HG03521 (cell line): ENCODE data around the gene ZCWPW1.

ENCODE experiments used
- ATAC-seq: cut with Tn5 transposase; IDR thresholded peaks from one replicate; pipeline ENCODE4 v1.9.1; 2021; ENCODE audit warnings: mild to moderate bottlenecking, moderate library complexity; ENCODE audit not compliant: unreplicated experiment

ZCWPW1 gene

GRCh38 chr7:100432621-100433275 lies 4.2 kb upstream of the ZCWPW1 start:
- ATAC-seq: no peak

DNA sequence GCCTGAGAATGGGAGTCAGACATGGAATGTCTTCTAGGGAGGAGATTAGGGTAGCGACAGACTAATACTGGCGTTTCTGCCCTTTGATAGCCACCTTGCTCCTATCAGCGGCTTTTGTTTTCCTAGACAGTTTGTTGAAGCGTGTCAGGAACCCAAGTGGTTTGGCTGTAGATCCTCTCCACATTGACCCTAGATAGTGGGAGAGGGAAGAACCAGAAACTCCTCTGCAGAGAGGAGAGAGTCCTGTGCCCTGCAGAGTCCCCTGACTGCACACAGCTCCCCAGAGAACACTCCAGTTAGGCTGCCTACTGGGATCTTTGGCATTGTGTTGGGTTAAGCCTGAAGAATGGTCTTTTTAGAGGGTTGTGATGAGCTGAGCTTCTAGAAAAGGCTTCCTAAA lies 3.5 kb upstream of the ZCWPW1 start:
- ATAC-seq: no peak

- no peak for ATAC-seq
Measured at GRCh38 chr7:100431286-100431735, 2.8 kb upstream of the ZCWPW1 start.

DNA sequence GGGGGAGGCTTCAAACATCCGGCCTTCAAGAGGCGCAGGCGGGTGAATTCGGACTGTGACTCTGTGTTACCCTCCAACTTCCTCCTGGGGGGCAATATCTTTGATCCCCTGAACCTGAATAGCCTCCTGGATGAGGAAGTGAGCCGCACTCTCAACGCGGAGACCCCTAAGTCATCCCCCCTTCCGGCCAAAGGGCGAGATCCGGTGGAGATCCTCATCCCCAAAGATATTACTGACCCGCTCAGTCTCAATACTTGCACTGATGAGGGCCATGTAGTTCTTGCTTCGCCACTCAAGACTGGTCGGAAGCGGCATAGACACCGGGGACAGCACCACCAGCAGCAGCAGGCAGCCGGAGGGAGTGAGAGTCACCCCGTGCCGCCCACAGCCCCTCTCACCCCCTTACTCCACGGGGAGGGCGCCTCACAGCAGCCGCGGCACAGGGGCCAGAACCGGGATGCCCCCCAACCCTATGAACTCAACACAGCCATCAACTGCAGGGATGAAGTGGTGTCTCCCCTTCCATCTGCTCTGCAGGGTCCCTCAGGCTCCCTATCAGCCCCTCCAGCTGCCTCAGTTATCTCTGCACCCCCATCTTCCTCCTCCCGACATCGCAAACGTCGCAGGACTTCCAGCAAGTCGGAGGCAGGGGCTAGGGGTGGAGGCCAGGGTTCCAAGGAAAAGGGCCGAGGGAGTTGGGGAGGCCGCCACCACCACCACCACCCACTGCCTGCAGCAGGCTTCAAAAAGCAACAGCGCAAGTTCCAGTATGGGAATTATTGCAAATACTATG lies 2.2 kb upstream of the ZCWPW1 start:
- no peak for ATAC-seq

- peak; percentile 34 for ATAC-seq
Measured at GRCh38 chr7:100429637-100430492, 1.4 kb upstream of the ZCWPW1 start, which contains the start of gene MEPCE. Gene MEPCE, plus strand, starts transcription at chr7:100429831. Its CDS starts 188 bp downstream, at chr7:100430019.

- peak; percentile 44 for ATAC-seq
Measured at GRCh38 chr7:100428967-100429636, 599 bp upstream of the ZCWPW1 start.

GRCh38 chr7:100427762-100428198 lies 723 bp downstream of the ZCWPW1 start:
- ATAC-seq: no peak

- ATAC-seq: no peak
Measured at GRCh38 chr7:100426516-100426915, 2.0 kb downstream of the ZCWPW1 start.

DNA sequence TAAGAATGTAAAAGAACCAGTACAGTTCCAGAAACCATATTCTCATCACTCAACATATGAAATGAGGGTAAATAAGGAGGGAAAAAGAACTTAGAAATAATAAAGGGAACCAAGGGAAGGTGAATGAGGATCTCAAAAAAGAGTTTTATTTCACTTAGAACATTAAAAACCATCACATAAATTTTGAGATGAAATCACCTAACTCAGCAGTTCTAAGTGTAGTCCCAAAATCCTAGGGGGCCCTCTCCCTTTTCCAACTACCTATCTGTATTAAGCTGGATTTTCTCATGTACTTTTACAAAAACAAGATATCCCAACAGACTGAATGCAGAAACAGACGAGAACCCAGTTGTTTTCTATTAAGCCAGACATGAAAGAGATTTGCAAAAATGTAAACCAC lies 3.2 kb downstream of the ZCWPW1 start:
- no peak for ATAC-seq

- ATAC-seq: no peak
Measured at GRCh38 chr7:100423315-100423714, 5.2 kb downstream of the ZCWPW1 start.

- no peak for ATAC-seq
Measured at GRCh38 chr7:100419660-100420226, 8.8 kb downstream of the ZCWPW1 start.

DNA sequence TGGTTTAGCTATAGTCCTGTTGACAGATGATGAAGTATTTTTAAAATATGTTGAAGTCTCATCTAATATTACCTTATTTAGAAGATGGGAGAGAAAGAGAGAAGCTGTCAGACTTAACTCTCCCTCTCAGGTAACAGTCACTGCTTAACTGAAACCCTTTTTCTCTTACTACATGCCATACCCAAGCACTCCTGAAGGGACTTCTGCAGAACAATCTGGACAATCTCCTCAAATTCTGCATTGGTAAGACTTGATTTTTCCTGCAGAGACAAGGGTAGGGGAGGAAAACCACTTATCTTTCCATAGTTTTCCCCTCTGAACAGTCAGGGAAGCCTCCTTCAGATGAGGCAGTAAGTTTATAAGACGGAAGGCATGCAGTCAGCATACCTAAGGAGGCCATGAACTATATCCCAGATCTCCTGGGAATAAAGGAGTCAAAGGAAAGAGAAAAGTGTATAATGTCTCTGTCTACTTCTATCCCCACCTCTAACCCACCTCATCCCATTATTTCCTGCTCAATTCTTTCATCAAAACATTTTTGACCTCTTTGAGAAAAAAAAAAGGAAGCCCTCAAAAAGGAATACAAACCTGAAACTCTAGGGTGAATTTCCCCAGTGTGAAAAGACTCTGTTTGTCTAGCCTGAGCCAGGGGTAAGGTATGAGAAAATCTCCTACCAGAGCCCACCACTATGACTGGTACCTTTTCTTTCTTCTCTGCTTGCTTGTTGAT lies 9.4 kb downstream of the ZCWPW1 start:
- ATAC-seq: no peak

DNA sequence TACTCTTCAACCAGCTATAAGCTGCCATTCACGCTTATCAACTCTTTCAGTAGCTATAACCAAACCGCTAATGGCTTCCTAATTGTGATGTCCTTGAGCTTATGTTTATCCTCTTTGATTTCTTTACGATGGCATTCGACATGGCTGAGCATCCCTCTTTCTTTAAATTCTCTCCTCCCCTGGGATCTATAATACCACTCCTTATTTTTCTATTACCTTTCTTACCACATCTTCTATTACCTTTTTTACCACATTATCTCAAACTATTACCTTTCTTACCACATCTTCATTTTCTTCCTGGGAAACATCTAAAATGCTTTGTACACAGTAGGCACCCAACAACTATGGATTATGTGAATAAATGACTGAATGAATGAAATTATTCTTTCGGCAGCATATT lies 13.1 kb downstream of the ZCWPW1 start:
- no peak for ATAC-seq

DNA sequence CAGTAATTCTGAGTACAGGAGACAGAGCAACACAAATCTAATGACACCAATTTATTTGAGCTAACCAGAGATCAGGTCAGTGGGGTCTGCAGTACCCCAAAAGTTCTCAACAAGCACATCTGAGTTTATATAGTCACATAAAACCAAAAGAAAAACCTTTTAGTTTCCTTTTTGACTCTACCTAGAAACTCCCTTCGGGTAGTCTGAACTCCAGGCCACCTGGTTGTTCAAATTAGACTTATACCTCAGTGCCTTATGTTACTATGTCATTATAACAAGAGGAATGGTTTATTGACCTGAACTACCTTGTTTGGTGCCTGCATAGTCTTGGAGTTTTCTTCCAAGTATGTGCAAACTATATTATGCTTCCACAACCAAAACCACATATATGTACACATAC lies 14.6 kb downstream of the ZCWPW1 start:
- ATAC-seq: no peak

- no peak for ATAC-seq
Measured at GRCh38 chr7:100413346-100413745, 15.2 kb downstream of the ZCWPW1 start.

DNA sequence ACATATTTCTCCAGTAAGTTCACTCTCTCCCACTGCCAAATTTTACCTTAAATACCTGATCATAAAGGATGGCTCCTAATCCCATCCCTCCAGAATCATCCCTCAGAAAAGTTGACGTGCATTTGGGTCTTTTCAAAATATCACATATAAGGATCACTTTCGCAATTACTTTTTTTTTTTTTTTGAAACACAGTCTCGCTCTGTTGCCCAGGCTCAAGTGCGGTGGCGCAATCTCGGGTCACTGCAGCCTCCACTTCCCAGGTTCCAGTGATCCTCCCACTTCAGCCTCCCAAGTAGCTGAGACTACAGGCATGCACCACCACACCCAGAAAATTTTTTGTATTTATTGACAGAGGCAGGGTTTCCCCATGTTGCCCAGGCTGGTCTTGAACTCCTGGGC lies 17.4 kb downstream of the ZCWPW1 start:
- ATAC-seq: no peak

- ATAC-seq: no peak
Measured at GRCh38 chr7:100407285-100408180, 21.0 kb downstream of the ZCWPW1 start.

DNA sequence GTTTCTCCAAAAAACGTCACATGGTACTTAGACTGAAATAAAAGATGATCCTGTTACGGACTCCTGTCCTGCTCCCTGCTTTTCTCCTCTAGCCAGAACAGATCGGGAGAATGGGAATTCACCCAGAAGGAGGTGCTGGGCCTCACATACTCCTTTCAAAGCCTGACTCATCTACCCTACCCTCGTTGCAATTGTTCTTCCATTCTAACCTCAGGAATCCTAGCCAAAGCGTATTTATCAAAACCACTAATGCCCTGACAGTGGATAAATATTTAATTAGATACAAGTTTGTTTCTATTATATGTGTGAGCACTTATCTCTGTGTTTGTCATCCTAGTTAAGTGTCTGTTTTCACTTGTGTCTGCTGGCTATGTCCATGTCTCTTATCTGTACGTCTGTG lies 21.7 kb downstream of the ZCWPW1 start:
- no peak for ATAC-seq

- ATAC-seq: no peak
Measured at GRCh38 chr7:100402241-100402640, 26.3 kb downstream of the ZCWPW1 start.
